ENCODE results near the gene OXCT1.

The OXCT1 gene

GRCh38 chr5:41840251-41840650 is 30.0 kb downstream of the OXCT1 start:
- no peak overlapping the region for H3K27ac ChIP-seq (ENCODE audit: low read depth, low read length)
- peaks cover 3% of the 10 kb centered on the region for H3K36me3 ChIP-seq (ENCODE audit: control insufficient read depth, insufficient read depth, low read length)
- H3K4me3 ChIP-seq (ENCODE audit: low read length): no peak overlapping the region
- H3K4me1 ChIP-seq (ENCODE audit: control insufficient read depth, insufficient read depth, low read length): peaks cover 8% of the 10 kb centered on the region
- H3K27me3 ChIP-seq (ENCODE audit: control insufficient read depth, insufficient read depth, low read length): no peaks in the 10 kb centered on the region
- H3K9ac ChIP-seq (ENCODE audit: low read length): no peak overlapping the region

GRCh38 chr5:41837793-41838192 is 32.4 kb downstream of the OXCT1 start:
- no peak overlapping the region for H3K4me3 ChIP-seq (ENCODE audit: low read length)
- H3K9ac ChIP-seq (ENCODE audit: low read length): no peak overlapping the region
- no peaks in the 10 kb centered on the region for H3K27me3 ChIP-seq (ENCODE audit: control insufficient read depth, insufficient read depth, low read length)
- no peak overlapping the region for H3K27ac ChIP-seq (ENCODE audit: low read depth, low read length)
- peaks cover 3% of the 10 kb centered on the region for H3K36me3 ChIP-seq (ENCODE audit: control insufficient read depth, insufficient read depth, low read length)
- H3K4me1 ChIP-seq (ENCODE audit: control insufficient read depth, insufficient read depth, low read length): peaks cover 8% of the 10 kb centered on the region

GRCh38 chr5:41835645-41836044 is 34.6 kb downstream of the OXCT1 start:
- H3K36me3 ChIP-seq (ENCODE audit: control insufficient read depth, insufficient read depth, low read length): peaks cover 3% of the 10 kb centered on the region
- H3K27me3 ChIP-seq (ENCODE audit: control insufficient read depth, insufficient read depth, low read length): no peaks in the 10 kb centered on the region
- peaks cover 8% of the 10 kb centered on the region for H3K4me1 ChIP-seq (ENCODE audit: control insufficient read depth, insufficient read depth, low read length)
- no peak overlapping the region for H3K9ac ChIP-seq (ENCODE audit: low read length)
- peak overlapping the region; percentile 43 for H3K27ac ChIP-seq (ENCODE audit: low read depth, low read length)
- H3K4me3 ChIP-seq (ENCODE audit: low read length): no peak overlapping the region

GRCh38 chr5:41834506-41834905 is 35.7 kb downstream of the OXCT1 start:
- peaks cover 3% of the 10 kb centered on the region for H3K36me3 ChIP-seq (ENCODE audit: control insufficient read depth, insufficient read depth, low read length)
- peaks cover 8% of the 10 kb centered on the region for H3K4me1 ChIP-seq (ENCODE audit: control insufficient read depth, insufficient read depth, low read length)
- H3K9ac ChIP-seq (ENCODE audit: low read length): no peak overlapping the region
- no peak overlapping the region for H3K27ac ChIP-seq (ENCODE audit: low read depth, low read length)
- H3K27me3 ChIP-seq (ENCODE audit: control insufficient read depth, insufficient read depth, low read length): no peaks in the 10 kb centered on the region
- no peak overlapping the region for H3K4me3 ChIP-seq (ENCODE audit: low read length)

- Histone ChIP-seq H3K27me3 (ENCODE audit: control insufficient read depth, insufficient read depth, low read length) (no peaks in the 10 kb centered on the region), H3K4me1 (ENCODE audit: control insufficient read depth, insufficient read depth, low read length) (peaks cover 8% of the 10 kb centered on the region), H3K9ac (ENCODE audit: low read length) (no peak overlapping the region), H3K4me3 (ENCODE audit: low read length) (no peak overlapping the region), H3K27ac (ENCODE audit: low read depth, low read length) (no peak overlapping the region), H3K36me3 (ENCODE audit: control insufficient read depth, insufficient read depth, low read length) (no peaks in the 10 kb centered on the region)
Observed at GRCh38 chr5:41832430-41832829, 37.8 kb downstream of the OXCT1 start.

GRCh38 chr5:41831155-41831554 is 39.1 kb downstream of the OXCT1 start:
- Histone ChIP-seq H3K36me3 (ENCODE audit: control insufficient read depth, insufficient read depth, low read length) (no peaks in the 10 kb centered on the region), H3K27me3 (ENCODE audit: control insufficient read depth, insufficient read depth, low read length) (no peaks in the 10 kb centered on the region), H3K4me1 (ENCODE audit: control insufficient read depth, insufficient read depth, low read length) (peaks cover 8% of the 10 kb centered on the region), H3K9ac (ENCODE audit: low read length) (no peak overlapping the region), H3K27ac (ENCODE audit: low read depth, low read length) (no peak overlapping the region), H3K4me3 (ENCODE audit: low read length) (no peak overlapping the region)

GRCh38 chr5:41827792-41828191 is 42.4 kb downstream of the OXCT1 start:
- no peaks in the 10 kb centered on the region for H3K27me3 ChIP-seq (ENCODE audit: control insufficient read depth, insufficient read depth, low read length)
- H3K27ac ChIP-seq (ENCODE audit: low read depth, low read length): no peak overlapping the region
- no peaks in the 10 kb centered on the region for H3K36me3 ChIP-seq (ENCODE audit: control insufficient read depth, insufficient read depth, low read length)
- H3K9ac ChIP-seq (ENCODE audit: low read length): no peak overlapping the region
- H3K4me1 ChIP-seq (ENCODE audit: control insufficient read depth, insufficient read depth, low read length): no peaks in the 10 kb centered on the region
- H3K4me3 ChIP-seq (ENCODE audit: low read length): no peak overlapping the region

- Histone ChIP-seq H3K36me3 (ENCODE audit: control insufficient read depth, insufficient read depth, low read length) (no peaks in the 10 kb centered on the region), H3K27me3 (ENCODE audit: control insufficient read depth, insufficient read depth, low read length) (no peaks in the 10 kb centered on the region), H3K9ac (ENCODE audit: low read length) (no peak overlapping the region), H3K4me3 (ENCODE audit: low read length) (no peak overlapping the region), H3K27ac (ENCODE audit: low read depth, low read length) (no peak overlapping the region), H3K4me1 (ENCODE audit: control insufficient read depth, insufficient read depth, low read length) (no peaks in the 10 kb centered on the region)
Observed at GRCh38 chr5:41822036-41822435, 48.2 kb downstream of the OXCT1 start.

GRCh38 chr5:41821051-41821450 is 49.2 kb downstream of the OXCT1 start:
- Histone ChIP-seq H3K27me3 (ENCODE audit: control insufficient read depth, insufficient read depth, low read length) (no peaks in the 10 kb centered on the region), H3K27ac (ENCODE audit: low read depth, low read length) (no peak overlapping the region), H3K4me3 (ENCODE audit: low read length) (no peak overlapping the region), H3K4me1 (ENCODE audit: control insufficient read depth, insufficient read depth, low read length) (no peaks in the 10 kb centered on the region), H3K9ac (ENCODE audit: low read length) (no peak overlapping the region), H3K36me3 (ENCODE audit: control insufficient read depth, insufficient read depth, low read length) (no peaks in the 10 kb centered on the region)

GRCh38 chr5:41820150-41820549 is 50.1 kb downstream of the OXCT1 start:
- Histone ChIP-seq H3K9ac (ENCODE audit: low read length) (no peak overlapping the region), H3K4me1 (ENCODE audit: control insufficient read depth, insufficient read depth, low read length) (peaks cover 3% of the 10 kb centered on the region), H3K36me3 (ENCODE audit: control insufficient read depth, insufficient read depth, low read length) (no peaks in the 10 kb centered on the region), H3K4me3 (ENCODE audit: low read length) (no peak overlapping the region), H3K27ac (ENCODE audit: low read depth, low read length) (no peak overlapping the region), H3K27me3 (ENCODE audit: control insufficient read depth, insufficient read depth, low read length) (no peaks in the 10 kb centered on the region)

- no peak overlapping the region for H3K4me3 ChIP-seq (ENCODE audit: low read length)
- H3K4me1 ChIP-seq (ENCODE audit: control insufficient read depth, insufficient read depth, low read length): peaks cover 3% of the 10 kb centered on the region
- H3K9ac ChIP-seq (ENCODE audit: low read length): no peak overlapping the region
- H3K27me3 ChIP-seq (ENCODE audit: control insufficient read depth, insufficient read depth, low read length): no peaks in the 10 kb centered on the region
- no peak overlapping the region for H3K27ac ChIP-seq (ENCODE audit: low read depth, low read length)
- no peaks in the 10 kb centered on the region for H3K36me3 ChIP-seq (ENCODE audit: control insufficient read depth, insufficient read depth, low read length)
Observed at GRCh38 chr5:41817625-41818301, 52.5 kb downstream of the OXCT1 start.

GRCh38 chr5:41815663-41816229 is 54.5 kb downstream of the OXCT1 start:
- Histone ChIP-seq H3K4me3 (ENCODE audit: low read length) (no peak overlapping the region), H3K9ac (ENCODE audit: low read length) (no peak overlapping the region), H3K27ac (ENCODE audit: low read depth, low read length) (no peak overlapping the region), H3K27me3 (ENCODE audit: control insufficient read depth, insufficient read depth, low read length) (no peaks in the 10 kb centered on the region), H3K36me3 (ENCODE audit: control insufficient read depth, insufficient read depth, low read length) (no peaks in the 10 kb centered on the region), H3K4me1 (ENCODE audit: control insufficient read depth, insufficient read depth, low read length) (peaks cover 3% of the 10 kb centered on the region)

GRCh38 chr5:41815261-41815660 is 55.0 kb downstream of the OXCT1 start:
- Histone ChIP-seq H3K27ac (ENCODE audit: low read depth, low read length) (no peak overlapping the region), H3K27me3 (ENCODE audit: control insufficient read depth, insufficient read depth, low read length) (no peaks in the 10 kb centered on the region), H3K9ac (ENCODE audit: low read length) (no peak overlapping the region), H3K36me3 (ENCODE audit: control insufficient read depth, insufficient read depth, low read length) (no peaks in the 10 kb centered on the region), H3K4me1 (ENCODE audit: control insufficient read depth, insufficient read depth, low read length) (peaks cover 3% of the 10 kb centered on the region), H3K4me3 (ENCODE audit: low read length) (no peak overlapping the region)
